ENCODE results near the gene TRMT112.
A peak's percentile ranks its signal among the peaks of the same experiment; 100 is the strongest.
"Not testable (repeated sequence)": the region's sequence is repeated elsewhere in the genome, so short reads cannot be mapped to it uniquely, and the experiment has no call there.

TRMT112 gene

GRCh38 chr11:64327993-64328392, 10.6 kb upstream of the TRMT112 start:
- no peak for DNase-seq

- no peak for DNase-seq
Observed at GRCh38 chr11:64327375-64327774, 10.0 kb upstream of the TRMT112 start.

GRCh38 chr11:64324692-64325469, 7.5 kb upstream of the TRMT112 start:
- no peak for DNase-seq

- not testable (repeated sequence) for DNase-seq
Observed at GRCh38 chr11:64323984-64324383, 6.6 kb upstream of the TRMT112 start.

GRCh38 chr11:64323373-64323772, 6.0 kb upstream of the TRMT112 start:
- DNase-seq, result no peak

GRCh38 chr11:64322925-64323260, 5.5 kb upstream of the TRMT112 start:
- DNase-seq, result no peak

GRCh38 chr11:64321533-64321932, 4.2 kb upstream of the TRMT112 start:
- no peak for DNase-seq

- DNase-seq, result no peak
Observed at GRCh38 chr11:64321026-64321425, 3.7 kb upstream of the TRMT112 start.

GRCh38 chr11:64320556-64320955, 3.2 kb upstream of the TRMT112 start:
- DNase-seq, result no peak

GRCh38 chr11:64318766-64319761, 1.7 kb upstream of the TRMT112 start:
- no peak for DNase-seq

- DNase-seq, result peak; percentile 92 to 98
Observed at GRCh38 chr11:64317961-64318765, 804 bp upstream of the TRMT112 start, which contains the start of gene PRDX5. Gene PRDX5 (plus strand): TSS chr11:64318121. CDS start chr11:64318216, 95 bp downstream.

- DNase-seq, result peak in 1 of 2 experiments; percentile 62
Observed at GRCh38 chr11:64316672-64317324, 561 bp downstream of the TRMT112 start.

GRCh38 chr11:64315667-64316526, 1.5 kb downstream of the TRMT112 start:
- not testable (repeated sequence) for DNase-seq

GRCh38 chr11:64314805-64315561, 2.4 kb downstream of the TRMT112 start:
- no peak for DNase-seq

GRCh38 chr11:64314146-64314804, 3.1 kb downstream of the TRMT112 start:
- DNase-seq, result no peak

- DNase-seq, result no peak
Observed at GRCh38 chr11:64313491-64314145, 3.7 kb downstream of the TRMT112 start.

- DNase-seq, result no peak
Observed at GRCh38 chr11:64312947-64313346, 4.4 kb downstream of the TRMT112 start.

- not testable (repeated sequence) for DNase-seq
Observed at GRCh38 chr11:64307795-64308194, 9.6 kb downstream of the TRMT112 start.

All from NCI-H446 (cell line).